HCT116 (cell line): ENCODE measurements around the gene EGFLAM. TPM values are rescaled to one million over a fixed set of nuclear protein-coding genes. Genes with fewer than 3 reads are reported as not detected.

Experiments
- ATAC-seq: fragments of 200-7000 bp; cut with Tn5 transposase; 2 replicates; pipeline ENCODE4 v1.9.1; 2020; ENCODE audit warnings: mild to moderate bottlenecking, moderate library complexity
- BruUV-seq: library from RNA; stranded (reverse); fragments of 400-500 nt; replicated peaks from 2 replicates; lab custom pipeline; 2021; lab: Mats Ljungman, UMichigan
- CTCF ChIA-PET: fragments of 300-600 bp; sonication (Branson Sonifier 250); formaldehyde crosslinking; loops from one replicate; lab custom pipeline; 2021; ENCODE audit warnings: antibody characterized with exemption; lab: Charles Lee
- POLR2A ChIA-PET: fragments of 300-600, 350-600 bp; sonication (Branson Sonifier 250); formaldehyde crosslinking; loops from one replicate; lab custom pipeline; 2021; ENCODE audit warnings: antibody characterized with exemption; lab: Charles Lee
- RAD21 ChIA-PET, 2 experiments: fragments of 300-600 bp; sonication (Branson Sonifier 250); formaldehyde crosslinking; loops; one replicate each; lab custom pipeline; 2023; ENCODE audit warnings: low total read pairs in 2 of 2; ENCODE audit not compliant: uncharacterized antibody in 2 of 2, unreplicated experiment in 2 of 2, low non-redundant PET in 1 of 2; lab: Charles Lee
- DNase-seq: peaks from one replicate; pipeline ENCODE4 v3.0.0-alpha.2; 2010; ENCODE audit warnings: low read depth, low spot score
- H2AFZ ChIP-seq: fragments of 200-600 bp; shearing (Covaris generic), sonication (generic); 2 replicates; pipeline ENCODE4 v1.6.1; 2017; ENCODE audit warnings: low read depth, mixed run types, mixed read lengths, antibody characterized with exemption, low read length; ENCODE audit not compliant: poor library complexity, severe bottlenecking
- H3K27ac ChIP-seq: 2 replicates; pipeline ENCODE4 v1.5.1; 2012; ENCODE audit warnings: low read depth, low read length
- H3K27me3 ChIP-seq: fragments of 200-600 bp; sonication (generic); 2 replicates; pipeline ENCODE4 v1.6.1; 2016; ENCODE audit warnings: mixed run types, low read length, mixed read lengths; ENCODE audit not compliant: insufficient read depth
- H3K36me3 ChIP-seq, 2 experiments: fragments of 200-500 bp in 1 of 2; fragments of 200-600 bp in 1 of 2; sonication (Bioruptor generic) in 1 of 2; sonication (generic) in 1 of 2; 2 replicates each; pipeline versions ENCODE4 v1.5.1 to v1.6.1; 2014 to 2016; ENCODE audit warnings: low read length in 2 of 2, inconsistent platforms in 1 of 2, mixed read lengths in 1 of 2, mixed run types in 1 of 2; ENCODE audit not compliant: insufficient read depth in 2 of 2, control insufficient read depth in 1 of 2
- H3K4me1 ChIP-seq, 2 experiments: fragments of 200-600 bp in 1 of 2; sonication (generic) in 1 of 2; 2 replicates each; pipeline versions ENCODE4 v1.5.1 to v1.6.1; 2012 to 2017; ENCODE audit warnings: low read length in 2 of 2, inconsistent platforms in 1 of 2, mild to moderate bottlenecking in 1 of 2, mixed read lengths in 1 of 2, mixed run types in 1 of 2, moderate library complexity in 1 of 2; ENCODE audit not compliant: insufficient read depth in 2 of 2, control insufficient read depth in 1 of 2
- H3K4me2 ChIP-seq: fragments of 200-600 bp; sonication (generic); 2 replicates; pipeline ENCODE4 v1.6.1; 2017; ENCODE audit warnings: mixed run types, low read length, mixed read lengths
- H3K4me3 ChIP-seq, 2 experiments: fragments of 200-600 bp in 1 of 2; sonication (generic) in 1 of 2; replicated peaks in 1 of 2; 2 replicates each; pipeline ENCODE4 v1.5.1; 2011 to 2016; ENCODE audit warnings: low read length in 2 of 2, control low read depth in 1 of 2, low read depth in 1 of 2, mild to moderate bottlenecking in 1 of 2, mixed read lengths in 1 of 2, mixed run types in 1 of 2
- H3K79me2 ChIP-seq: fragments of 200-600 bp; sonication (generic); 2 replicates; pipeline ENCODE4 v1.6.1; 2017; ENCODE audit warnings: mild to moderate bottlenecking, mixed run types, low read length, moderate library complexity, mixed read lengths; ENCODE audit not compliant: insufficient read depth
- H3K9ac ChIP-seq: fragments of 200-600 bp; sonication (generic); 2 replicates; pipeline ENCODE4 v1.6.1; 2016; ENCODE audit warnings: low read length, mixed read lengths
- H3K9me2 ChIP-seq: fragments of 200-600 bp; sonication (generic), shearing (Covaris generic); 2 replicates; pipeline ENCODE4 v1.6.1; 2017; ENCODE audit warnings: mixed run types, mild to moderate bottlenecking, moderate library complexity; ENCODE audit not compliant: insufficient read depth
- H3K9me3 ChIP-seq, 2 experiments: fragments of 200-500 bp in 1 of 2; fragments of 200-600 bp in 1 of 2; sonication (Bioruptor generic) in 1 of 2; sonication (generic) in 1 of 2; 2 replicates each; pipeline ENCODE4 v1.6.1; 2014 to 2017; ENCODE audit warnings: low read length in 2 of 2, mixed read lengths in 2 of 2, inconsistent platforms in 1 of 2, low read depth in 1 of 2, mild to moderate bottlenecking in 1 of 2, mixed run types in 1 of 2, moderate library complexity in 1 of 2; ENCODE audit not compliant: control insufficient read depth in 1 of 2, insufficient read depth in 1 of 2
- H4K20me1 ChIP-seq: fragments of 200-600 bp; sonication (generic), shearing (Covaris generic); 2 replicates; pipeline ENCODE4 v1.6.1; 2017; ENCODE audit warnings: mixed run types, mild to moderate bottlenecking, moderate library complexity; ENCODE audit not compliant: insufficient read depth
- CTCF ChIP-seq, 3 experiments: fragments of 200-600 bp in 1 of 3; sonication (generic) in 1 of 3; IDR thresholded peaks in 2 of 3; conservative IDR thresholded peaks in 1 of 3; 2 replicates each; pipeline ENCODE4 v1.5.1; 2012 to 2017; ENCODE audit warnings: low read depth in 2 of 3, low read length in 2 of 3, antibody characterized with exemption in 1 of 3, borderline replicate concordance in 1 of 3, control low read depth in 1 of 3, mild to moderate bottlenecking in 1 of 3, mixed read lengths in 1 of 3, mixed run types in 1 of 3, moderate library complexity in 1 of 3; ENCODE audit not compliant: insufficient read depth in 1 of 3
- EGR1 ChIP-seq: IDR thresholded peaks from 2 replicates; pipeline ENCODE4 v1.6.1; 2012; ENCODE audit warnings: low read depth
- EZH2 ChIP-seq: fragments of 200-600 bp; sonication (generic); IDR thresholded peaks from 2 replicates; pipeline ENCODE4 v1.6.1; 2017; ENCODE audit warnings: antibody characterized with exemption, mixed run types
- EZH2phosphoT487 ChIP-seq: fragments of 200-600 bp; IDR thresholded peaks from 2 replicates; pipeline ENCODE4 v1.6.1; 2018; ENCODE audit warnings: antibody characterized with exemption, borderline replicate concordance
- FOSL1 ChIP-seq: IDR thresholded peaks from 2 replicates; pipeline ENCODE4 v1.6.1; 2012; ENCODE audit warnings: low read depth
- REST ChIP-seq: IDR thresholded peaks from 2 replicates; pipeline ENCODE4 v1.6.1; 2012; ENCODE audit warnings: low read depth
- SRF ChIP-seq: IDR thresholded peaks from 2 replicates; pipeline ENCODE4 v1.6.1; 2012; ENCODE audit warnings: low read depth
- TCF7L2 ChIP-seq: IDR thresholded peaks from 2 replicates; pipeline ENCODE4 v1.7.0; 2011; ENCODE audit warnings: borderline replicate concordance, inconsistent platforms; ENCODE audit not compliant: insufficient read depth, insufficient read length; ENCODE audit errors: extremely low read depth
- ZFX ChIP-seq: fragments of 450-650 bp; IDR thresholded peaks from 2 replicates; pipeline ENCODE4 v1.6.1; 2017
- ZNF274 ChIP-seq: fragments of 200-500 bp; sonication (Bioruptor generic); IDR thresholded peaks from 2 replicates; pipeline ENCODE4 v1.6.1; 2014; ENCODE audit warnings: mild to moderate bottlenecking, low read depth, low read length, inconsistent platforms
- intact Hi-C: fragments of 100-400 bp; cut with micrococcal nuclease; formaldehyde crosslinking; loops from 2 replicates; pipeline ENCODE4 v1.10.0; 2022
- total RNA-seq: library from RNA; stranded (reverse); gene quantifications from one replicate; pipeline ENCODE4 v1.2.1, GENCODE V29; 2021; ENCODE audit not compliant: unreplicated experiment

Gene EGFLAM
- total RNA-seq, 1 experiment from 2014 or later: not detected

GRCh38 chr5:38285226-38285625, 26.9 kb downstream of the EGFLAM start:
- RAD21 ChIA-PET: no interaction called here
- no peak overlapping the region for H3K27ac ChIP-seq
- no peak overlapping the region for H3K4me3 ChIP-seq
- H3K27me3 ChIP-seq: peaks cover 9% of the 10 kb centered on the region; the same call in 1 of the 2 replicates
- intact Hi-C loops: no loop called here
- H2AFZ ChIP-seq: no peak overlapping the region
- POLR2A ChIA-PET: no interaction called here
- DNase-seq (no peak), ATAC-seq (no peak)
- H3K4me1 ChIP-seq: no peaks in the 10 kb centered on the region
- no peaks in the 10 kb centered on the region for H4K20me1 ChIP-seq
- TF ChIP-seq TCF7L2 (no peak), EGR1 (no peak), SRF (no peak), FOSL1 (no peak), CTCF (IDR thresholded peaks at IDR 0.05 in 2 of 3, conservative IDR thresholded peaks at IDR 0.05 in 1 of 3; ENCODE audit: borderline replicate concordance in 1 of 3, insufficient read depth in 1 of 3, low read depth in 2 of 3, low read length in 2 of 3) (no peak), ZFX (no peak), EZH2phosphoT487 (no peak), REST (no peak), EZH2 (no peak), ZNF274 (no peak)
- H3K9me3 ChIP-seq: no peaks in the 10 kb centered on the region
- CTCF ChIA-PET: interaction anchor here (1.3 kb wide), 1 partner anchor 20 kb away, joined by 4 read pairs; no protein-coding TSS in a partner anchor
- BruUV-seq: no TSS peak
- no peak overlapping the region for H3K4me2 ChIP-seq
- no peaks in the 10 kb centered on the region for H3K79me2 ChIP-seq
- no peaks in the 10 kb centered on the region for H3K36me3 ChIP-seq
- H3K9ac ChIP-seq: no peak overlapping the region
- no peaks in the 10 kb centered on the region for H3K9me2 ChIP-seq
